ENCODE measurements around the gene C11orf71.

DNA sequence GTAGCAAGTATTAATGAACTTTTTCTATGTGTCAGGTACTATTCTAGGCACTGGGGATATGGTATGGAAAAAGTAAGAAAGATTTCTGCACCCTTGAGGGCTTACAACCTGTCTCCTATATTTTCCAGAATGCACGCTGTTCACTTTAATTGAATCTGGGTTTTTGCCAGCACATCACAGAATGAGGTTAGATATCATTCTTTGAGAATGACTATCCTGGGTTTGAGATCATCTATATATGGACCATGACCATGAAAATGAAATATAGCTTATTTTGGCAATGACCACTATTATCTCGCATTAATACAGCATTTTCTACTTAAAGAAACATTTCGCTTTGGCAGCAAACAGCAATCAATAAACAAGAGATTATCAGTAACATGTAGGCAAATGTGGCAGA, 46.9 kb downstream of the C11orf71 start:
- no peak for TF ChIP-seq EZH2phosphoT487 (IDR thresholded peaks at IDR 0.05; ENCODE audit: low read length)
- TF ChIP-seq, protein P1, sequence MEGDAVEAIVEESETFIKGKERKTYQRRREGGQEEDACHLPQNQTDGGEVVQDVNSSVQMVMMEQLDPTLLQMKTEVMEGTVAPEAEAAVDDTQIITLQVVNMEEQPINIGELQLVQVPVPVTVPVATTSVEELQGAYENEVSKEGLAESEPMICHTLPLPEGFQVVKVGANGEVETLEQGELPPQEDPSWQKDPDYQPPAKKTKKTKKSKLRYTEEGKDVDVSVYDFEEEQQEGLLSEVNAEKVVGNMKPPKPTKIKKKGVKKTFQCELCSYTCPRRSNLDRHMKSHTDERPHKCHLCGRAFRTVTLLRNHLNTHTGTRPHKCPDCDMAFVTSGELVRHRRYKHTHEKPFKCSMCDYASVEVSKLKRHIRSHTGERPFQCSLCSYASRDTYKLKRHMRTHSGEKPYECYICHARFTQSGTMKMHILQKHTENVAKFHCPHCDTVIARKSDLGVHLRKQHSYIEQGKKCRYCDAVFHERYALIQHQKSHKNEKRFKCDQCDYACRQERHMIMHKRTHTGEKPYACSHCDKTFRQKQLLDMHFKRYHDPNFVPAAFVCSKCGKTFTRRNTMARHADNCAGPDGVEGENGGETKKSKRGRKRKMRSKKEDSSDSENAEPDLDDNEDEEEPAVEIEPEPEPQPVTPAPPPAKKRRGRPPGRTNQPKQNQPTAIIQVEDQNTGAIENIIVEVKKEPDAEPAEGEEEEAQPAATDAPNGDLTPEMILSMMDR (IDR thresholded peaks at IDR 0.05; ENCODE audit: low read length): no peak

Data from MM.1S (cell line).